GM23338 (cell line): Measurements from ENCODE around the gene ARHGEF16. TPM values are rescaled to one million over a fixed set of nuclear protein-coding genes. Genes with fewer than 3 reads are reported as not detected.

Experiments used
- ATAC-seq: fragments of 200-7000 bp; cut with Tn5 transposase; 3 replicates; pipeline ENCODE4 v1.9.1; 2020
- DNase-seq: peaks from one replicate; pipeline ENCODE4 v3.0.0-alpha.2; 2015; ENCODE audit warnings: low spot score
- H2AFZ ChIP-seq: fragments of 200-600 bp; sonication (generic); 2 replicates; pipeline ENCODE4 v1.8.0; 2016; ENCODE audit warnings: antibody characterized with exemption, mild to moderate bottlenecking, moderate library complexity
- H3F3A ChIP-seq: fragments of 200-600 bp; sonication (generic); replicated peaks from 2 replicates; pipeline ENCODE4 v1.8.0; 2017; ENCODE audit warnings: antibody characterized with exemption, mixed run types, low read depth
- H3K27ac ChIP-seq: fragments of 200-600 bp; sonication (generic); 2 replicates; pipeline ENCODE4 v1.6.1; 2016; ENCODE audit warnings: low read depth
- H3K27me3 ChIP-seq: fragments of 200-600 bp; sonication (generic); 2 replicates; pipeline ENCODE4 v1.8.0; 2016; ENCODE audit warnings: mild to moderate bottlenecking, mixed run types, moderate library complexity; ENCODE audit not compliant: insufficient read depth
- H3K36me3 ChIP-seq: fragments of 200-600 bp; sonication (generic); 2 replicates; pipeline ENCODE4 v1.8.0; 2016; ENCODE audit warnings: mild to moderate bottlenecking; ENCODE audit not compliant: insufficient read depth
- H3K4me1 ChIP-seq: fragments of 200-600 bp; sonication (generic); 2 replicates; pipeline ENCODE4 v1.8.0; 2016; ENCODE audit warnings: mild to moderate bottlenecking, moderate library complexity; ENCODE audit not compliant: insufficient read depth
- H3K4me2 ChIP-seq: fragments of 200-600 bp; sonication (generic); 2 replicates; pipeline ENCODE4 v1.7.1; 2017; ENCODE audit warnings: mixed run types
- H3K4me3 ChIP-seq: fragments of 200-600 bp; sonication (generic); 2 replicates; pipeline ENCODE4 v1.6.1; 2016; ENCODE audit warnings: mixed run types
- H3K79me2 ChIP-seq: fragments of 200-600 bp; sonication (generic); replicated peaks from 2 replicates; pipeline ENCODE4 v1.8.0; 2017; ENCODE audit warnings: mild to moderate bottlenecking; ENCODE audit not compliant: insufficient read depth
- H3K9me2 ChIP-seq: fragments of 200-600 bp; sonication (generic); 2 replicates; pipeline ENCODE4 v1.8.0; 2017; ENCODE audit not compliant: insufficient read depth
- H4K20me1 ChIP-seq: fragments of 200-600 bp; sonication (generic); replicated peaks from 2 replicates; pipeline ENCODE4 v1.8.0; 2017; ENCODE audit warnings: mild to moderate bottlenecking; ENCODE audit not compliant: insufficient read depth
- H3K27ac Mint-ChIP-seq: 2 replicates; pipeline ENCODE4 v1.8.0; 2020; ENCODE audit warnings: inconsistent platforms, mild to moderate bottlenecking, moderate library complexity, mixed read lengths
- H3K27me3 Mint-ChIP-seq: 3 replicates; pipeline ENCODE4 v1.8.0; 2022; ENCODE audit warnings: low read depth, mild to moderate bottlenecking, moderate library complexity, mixed read lengths, inconsistent platforms; ENCODE audit not compliant: insufficient read depth, poor library complexity
- H3K36me3 Mint-ChIP-seq: 3 replicates; pipeline ENCODE4 v1.8.0; 2021; ENCODE audit warnings: low read depth, mild to moderate bottlenecking, inconsistent platforms, moderate library complexity, mixed read lengths
- H3K4me1 Mint-ChIP-seq: 3 replicates; pipeline ENCODE4 v1.8.0; 2020; ENCODE audit warnings: mild to moderate bottlenecking, inconsistent platforms, mixed read lengths
- H3K4me3 Mint-ChIP-seq: 3 replicates; pipeline ENCODE4 v1.8.0; 2021; ENCODE audit warnings: moderate library complexity, mild to moderate bottlenecking, inconsistent platforms, mixed read lengths
- H3K9me3 Mint-ChIP-seq: 3 replicates; pipeline ENCODE4 v1.8.0; 2020; ENCODE audit warnings: moderate library complexity, mild to moderate bottlenecking, inconsistent platforms, mixed read lengths
- CTCF ChIP-seq, 2 experiments: fragments of 200-600 bp in 1 of 2; sonication (generic) in 1 of 2; conservative IDR thresholded peaks; 2 replicates each; pipeline versions ENCODE4 v1.5.1 to v1.6.1; 2016 to 2017; ENCODE audit warnings: antibody characterized with exemption in 2 of 2, low read depth in 2 of 2, mild to moderate bottlenecking in 2 of 2, moderate library complexity in 1 of 2
- ETS1 ChIP-seq: IDR thresholded peaks from 2 replicates; pipeline ENCODE4 v1.6.1; 2016; ENCODE audit warnings: antibody characterized with exemption
- EZH2 ChIP-seq: fragments of 200-600 bp; sonication (generic); IDR thresholded peaks from one replicate; pipeline ENCODE4 v1.8.0; 2017; ENCODE audit warnings: antibody characterized with exemption, mild to moderate bottlenecking, low read depth; ENCODE audit not compliant: unreplicated experiment
- EZH2phosphoT487 ChIP-seq: fragments of 200-600 bp; sonication (generic); IDR thresholded peaks from one replicate; pipeline ENCODE4 v1.8.1; 2018; ENCODE audit warnings: antibody characterized with exemption; ENCODE audit not compliant: unreplicated experiment
- JUNB ChIP-seq: IDR thresholded peaks from one replicate; pipeline ENCODE4 v1.6.1; 2016; ENCODE audit warnings: antibody characterized with exemption; ENCODE audit not compliant: unreplicated experiment
- NANOG ChIP-seq: IDR thresholded peaks from 2 replicates; pipeline ENCODE4 v1.6.1; 2016; ENCODE audit warnings: antibody characterized with exemption, borderline replicate concordance
- POLR2AphosphoS5 ChIP-seq: IDR thresholded peaks from 2 replicates; pipeline ENCODE4 v1.6.1; 2016; ENCODE audit warnings: antibody characterized with exemption, low read depth
- REST ChIP-seq: IDR thresholded peaks from one replicate; pipeline ENCODE4 v1.6.1; 2018; ENCODE audit warnings: antibody characterized with exemption; ENCODE audit not compliant: unreplicated experiment
- STAT1 ChIP-seq: IDR thresholded peaks from one replicate; pipeline ENCODE4 v1.6.1; 2016; ENCODE audit warnings: antibody characterized with exemption; ENCODE audit not compliant: unreplicated experiment
- ZNF114 ChIP-seq: fragments of 250-450 bp; sonication (Bioruptor Pico); IDR thresholded peaks from 2 replicates; pipeline ENCODE4 v1.5.0; 2020; ENCODE audit warnings: mild to moderate bottlenecking, moderate library complexity
- ZNF331 ChIP-seq: fragments of 250-450 bp; sonication (Bioruptor Pico); IDR thresholded peaks from 2 replicates; pipeline ENCODE4 v1.5.0; 2020; ENCODE audit warnings: low read depth, mild to moderate bottlenecking, moderate library complexity
- ZNF462 ChIP-seq: fragments of 250-450 bp; sonication (Bioruptor Pico); IDR thresholded peaks from 2 replicates; pipeline ENCODE4 v1.5.0; 2020; ENCODE audit warnings: mild to moderate bottlenecking, moderate library complexity
- polyA plus RNA-seq: library from polyadenylated mRNA; unstranded; fragments of >200 nt; fragmentation: Nextera tagmentation; extraction: Ambion mirVana; gene quantifications from 2 replicates; pipeline ENCODE4 v1.2.1, GENCODE V29; 2016
- total RNA-seq: library from RNA; depleted of rRNA; stranded (reverse); fragments of >200 nt; shearing (Covaris generic); gene quantifications from 2 replicates; pipeline ENCODE4 v1.2.3, GENCODE V29; 2014

ARHGEF16 gene
- total and polyA plus RNA-seq, 2 experiments from 2014 or later, result 12.2 to 29.3 TPM

- Histone ChIP-seq H3K36me3 (no peaks in the 10 kb centered on the region), H3F3A (no peaks in the 10 kb centered on the region), H3K27ac (no peak overlapping the region), H3K79me2 (no peaks in the 10 kb centered on the region), H3K27me3 (no peaks in the 10 kb centered on the region), H3K9me2 (no peaks in the 10 kb centered on the region), H3K4me3 (no peak overlapping the region), H3K4me1 (no peaks in the 10 kb centered on the region), H2AFZ (no peak overlapping the region), H4K20me1 (0 out of 2 replicates have a peak, but pooled peaks cover 6% of the 10 kb centered on the region), H3K4me2 (no peak overlapping the region)
- no peak overlapping the region for H3K27ac Mint-ChIP-seq
- H3K4me1 Mint-ChIP-seq, result no peaks in the 10 kb centered on the region
- H3K9me3 Mint-ChIP-seq, result no peaks in the 10 kb centered on the region
- TF ChIP-seq JUNB (no peak), POLR2AphosphoS5 (no peak), ZNF462 (CRISPR knock-in tag) (no peak), NANOG (no peak), ETS1 (no peak), EZH2phosphoT487 (no peak), REST (no peak), CTCF (conservative IDR thresholded peaks at IDR 0.05; ENCODE audit: low read depth in 2 of 2) (no peak), ZNF331 (no peak), STAT1 (no peak), EZH2 (no peak), ZNF114 (CRISPR knock-in tag) (no peak)
- H3K27me3 Mint-ChIP-seq, result peaks cover 7% of the 10 kb centered on the region
- DNase-seq (no peak), ATAC-seq (no peak)
- H3K4me3 Mint-ChIP-seq, result no peak overlapping the region
- no peaks in the 10 kb centered on the region for H3K36me3 Mint-ChIP-seq
Observed at GRCh38 chr1:3523980-3524379, 69.5 kb downstream of the ARHGEF16 start.
